ENCODE data around the gene ROBO1.

Gene ROBO1

DNA sequence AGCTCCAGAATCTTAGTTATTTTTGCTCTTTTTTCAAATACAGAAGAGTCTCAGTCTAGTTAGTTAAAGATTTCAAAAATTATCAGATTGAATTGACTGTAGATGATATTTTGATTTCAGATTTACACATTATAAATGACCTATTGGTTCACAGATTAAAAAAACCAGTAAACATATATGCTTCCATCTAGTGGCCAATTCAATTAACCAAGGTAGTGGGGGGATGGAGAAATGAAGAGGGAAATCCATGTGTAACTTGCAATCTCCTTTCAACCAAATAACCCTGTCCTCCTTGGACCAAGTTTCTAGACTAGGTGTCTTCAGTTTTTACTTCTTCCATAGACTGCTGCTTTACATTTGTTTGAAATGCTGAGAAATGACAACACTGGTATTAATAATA is 789.8 kb downstream of the ROBO1 start:
- no peak overlapping the region for H3K27ac ChIP-seq
- no peak for TF ChIP-seq ZFX (IDR thresholded peaks at IDR 0.05)
- TF ChIP-seq, protein P1, sequence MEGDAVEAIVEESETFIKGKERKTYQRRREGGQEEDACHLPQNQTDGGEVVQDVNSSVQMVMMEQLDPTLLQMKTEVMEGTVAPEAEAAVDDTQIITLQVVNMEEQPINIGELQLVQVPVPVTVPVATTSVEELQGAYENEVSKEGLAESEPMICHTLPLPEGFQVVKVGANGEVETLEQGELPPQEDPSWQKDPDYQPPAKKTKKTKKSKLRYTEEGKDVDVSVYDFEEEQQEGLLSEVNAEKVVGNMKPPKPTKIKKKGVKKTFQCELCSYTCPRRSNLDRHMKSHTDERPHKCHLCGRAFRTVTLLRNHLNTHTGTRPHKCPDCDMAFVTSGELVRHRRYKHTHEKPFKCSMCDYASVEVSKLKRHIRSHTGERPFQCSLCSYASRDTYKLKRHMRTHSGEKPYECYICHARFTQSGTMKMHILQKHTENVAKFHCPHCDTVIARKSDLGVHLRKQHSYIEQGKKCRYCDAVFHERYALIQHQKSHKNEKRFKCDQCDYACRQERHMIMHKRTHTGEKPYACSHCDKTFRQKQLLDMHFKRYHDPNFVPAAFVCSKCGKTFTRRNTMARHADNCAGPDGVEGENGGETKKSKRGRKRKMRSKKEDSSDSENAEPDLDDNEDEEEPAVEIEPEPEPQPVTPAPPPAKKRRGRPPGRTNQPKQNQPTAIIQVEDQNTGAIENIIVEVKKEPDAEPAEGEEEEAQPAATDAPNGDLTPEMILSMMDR (conservative IDR thresholded peaks at IDR 0.05): peak; percentile 60

DNA sequence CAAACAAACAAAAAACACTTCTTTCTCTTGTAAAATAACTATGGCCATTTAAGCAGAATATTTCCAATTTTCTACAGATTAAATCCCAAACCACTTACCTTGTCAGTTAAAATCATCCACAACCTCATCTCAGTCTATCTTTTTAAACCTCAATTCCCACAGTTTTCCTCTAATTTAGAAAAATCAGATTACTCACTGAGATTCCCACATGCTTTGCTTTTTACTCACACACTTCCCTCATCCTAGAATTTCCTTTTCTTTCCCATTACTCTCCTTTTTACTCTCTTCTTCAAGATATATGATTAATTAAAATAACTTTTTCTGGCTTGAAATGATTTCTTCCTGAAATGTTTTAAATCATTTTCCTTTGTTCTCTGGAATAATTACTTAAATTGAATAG is 790.7 kb downstream of the ROBO1 start:
- TF ChIP-seq ZFX (IDR thresholded peaks at IDR 0.05): no peak
- TF ChIP-seq, protein P1 (conservative IDR thresholded peaks at IDR 0.05): no peak
- H3K27ac ChIP-seq: no peak overlapping the region

DNA sequence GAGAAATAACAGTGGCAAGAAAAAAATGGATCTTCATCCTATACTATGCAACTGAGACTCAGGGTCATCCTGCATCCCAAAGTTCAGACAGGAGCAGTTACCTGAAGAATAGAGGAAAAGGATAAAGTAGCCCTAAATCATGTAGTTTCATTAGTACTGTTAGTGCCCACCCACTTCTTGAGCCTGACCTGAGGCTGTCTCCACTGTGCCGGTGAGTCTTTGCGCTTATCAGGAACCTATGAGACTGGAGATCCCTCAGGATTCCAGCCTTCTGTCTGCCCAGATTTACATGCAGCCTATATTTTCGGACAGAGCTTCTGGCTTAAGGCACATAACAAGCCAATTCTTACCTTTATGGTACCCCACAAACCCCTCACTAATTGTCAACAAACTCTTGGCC is 791.6 kb downstream of the ROBO1 start:
- TF ChIP-seq, protein P1 (conservative IDR thresholded peaks at IDR 0.05): no peak
- no peak for TF ChIP-seq ZFX (IDR thresholded peaks at IDR 0.05)
- no peak overlapping the region for H3K27ac ChIP-seq

DNA sequence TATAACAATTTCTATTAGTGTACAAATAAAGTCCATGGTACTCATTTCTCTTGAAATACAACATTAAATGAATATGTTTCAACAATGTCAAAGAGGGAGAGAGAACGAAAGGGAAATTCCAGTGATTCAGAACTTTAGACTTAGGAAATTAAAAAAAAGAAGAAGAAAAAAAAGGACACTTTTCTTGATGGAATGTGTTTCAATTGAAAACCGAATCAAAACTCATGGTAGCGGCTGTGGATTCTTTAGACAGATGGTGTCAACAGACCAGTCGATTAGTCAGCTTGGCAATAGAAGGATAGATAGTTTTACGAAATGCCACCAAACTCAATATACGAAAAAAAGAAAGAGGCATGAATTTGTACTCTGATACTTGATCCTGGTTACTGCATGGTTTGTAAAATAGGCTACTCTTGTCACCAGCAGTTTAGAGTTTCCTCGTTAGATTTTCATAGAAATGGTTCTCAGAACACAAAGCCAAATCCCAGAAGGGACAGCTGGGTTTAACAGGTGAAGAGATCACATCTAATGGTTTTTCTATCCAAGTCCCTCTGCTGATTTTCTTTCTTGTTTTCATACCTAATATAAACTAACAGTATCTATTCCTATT is 793.5 kb downstream of the ROBO1 start:
- H3K27ac ChIP-seq: no peak overlapping the region
- TF ChIP-seq ZFX (IDR thresholded peaks at IDR 0.05): no peak
- TF ChIP-seq, protein P1 (conservative IDR thresholded peaks at IDR 0.05): no peak

DNA sequence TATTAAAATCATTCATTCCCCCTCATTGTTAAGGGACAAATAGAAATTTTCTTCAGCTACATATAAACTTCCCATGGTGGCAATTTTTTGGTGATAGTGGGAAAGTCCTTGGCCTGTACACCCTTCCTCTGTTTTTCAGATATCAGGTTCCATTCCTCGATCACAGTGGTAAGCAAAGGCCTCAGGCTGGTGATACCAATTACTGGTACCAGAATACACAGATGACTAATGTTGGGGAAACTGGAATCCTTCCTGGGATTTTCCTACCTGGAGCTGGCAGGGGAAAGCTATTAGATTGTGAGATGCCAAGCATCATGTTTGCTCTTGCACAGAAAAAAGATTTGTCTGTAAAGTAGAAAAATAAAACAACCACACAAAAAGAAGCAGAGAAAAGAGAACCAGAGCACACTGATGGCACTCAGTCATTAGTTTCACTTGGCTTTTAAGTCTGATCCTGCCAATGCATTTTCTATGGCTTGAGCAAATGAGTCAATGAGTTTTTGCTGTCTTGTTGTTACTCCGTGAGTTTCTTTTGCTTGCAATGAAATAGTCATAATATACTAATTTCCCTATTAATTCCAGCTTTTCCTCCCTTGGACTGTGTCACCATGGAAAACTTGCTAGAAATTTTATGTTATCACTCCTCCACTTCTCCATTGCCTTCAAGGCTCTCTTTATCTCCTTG is 795.0 kb downstream of the ROBO1 start:
- no peak overlapping the region for H3K27ac ChIP-seq
- no peak for TF ChIP-seq ZFX (IDR thresholded peaks at IDR 0.05)
- TF ChIP-seq, protein P1 (conservative IDR thresholded peaks at IDR 0.05): no peak

DNA sequence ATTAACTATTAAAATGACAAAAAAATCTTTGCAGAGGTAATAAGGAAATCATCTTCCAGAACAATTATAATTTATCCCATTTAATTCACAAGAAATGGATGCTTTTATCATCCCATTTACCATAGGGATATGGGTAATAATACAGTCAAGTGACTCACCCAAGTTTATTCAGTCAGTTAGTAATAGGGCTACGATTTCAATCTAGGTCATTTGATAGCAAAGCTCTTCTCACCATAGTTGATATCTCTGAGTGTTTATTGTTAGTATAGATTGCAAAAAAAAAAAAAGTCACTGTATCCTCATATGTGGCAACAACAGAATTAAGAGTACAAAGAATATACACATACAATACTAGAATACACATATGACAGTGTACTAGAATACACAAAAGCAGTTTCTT is 797.1 kb downstream of the ROBO1 start:
- TF ChIP-seq, protein P1 (conservative IDR thresholded peaks at IDR 0.05): no peak
- no peak for TF ChIP-seq ZFX (IDR thresholded peaks at IDR 0.05)
- H3K27ac ChIP-seq: no peak overlapping the region

DNA sequence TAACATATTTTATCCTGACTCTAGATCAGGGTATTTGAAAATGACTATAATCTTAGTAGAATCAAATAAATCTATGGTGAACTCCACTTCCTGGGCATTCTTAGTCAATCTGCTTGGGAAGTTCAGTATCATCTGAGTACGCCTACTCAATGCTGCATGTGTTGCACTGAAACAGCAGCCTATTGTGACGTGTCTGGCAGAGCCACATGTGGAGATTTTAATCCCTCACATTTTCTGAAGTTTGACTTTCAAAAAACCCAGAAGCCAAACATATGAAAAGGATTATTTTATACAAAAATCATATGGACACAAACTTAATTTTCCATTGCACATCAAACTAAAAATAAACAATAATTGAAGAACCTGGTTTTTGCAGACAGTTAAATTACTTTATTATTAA is 798.3 kb downstream of the ROBO1 start:
- H3K27ac ChIP-seq: no peak overlapping the region
- TF ChIP-seq ZFX (IDR thresholded peaks at IDR 0.05): no peak
- TF ChIP-seq, protein P1 (conservative IDR thresholded peaks at IDR 0.05): no peak
